Naive thymus-derived CD4-positive, alpha-beta T cell (primary cell): ENCODE measurements around the gene ATP1B2. TPM values are rescaled to one million over a fixed set of nuclear protein-coding genes. Genes with fewer than 3 reads are reported as not detected.
"Not testable (repeated sequence)": the region's sequence is repeated elsewhere in the genome, so short reads cannot be mapped to it uniquely, and the experiment has no call there.

Source experiments
- ATAC-seq: fragments of 150-1000 bp; cut with Tn5 transposase; 2 replicates; pipeline ENCODE4 v1.10.0; 2021; ENCODE audit warnings: mild to moderate bottlenecking, moderate library complexity
- CTCF ChIA-PET: fragments of 350-600 bp; sonication (Branson Sonifier 250); formaldehyde crosslinking; loops from one replicate; lab custom pipeline; 2021; ENCODE audit warnings: antibody characterized with exemption; lab: Charles Lee
- POLR2A ChIA-PET: fragments of 350-600 bp; sonication (Branson Sonifier 250); formaldehyde crosslinking; loops from one replicate; lab custom pipeline; 2021; ENCODE audit warnings: antibody characterized with exemption, inconsistent platforms; lab: Charles Lee
- DNase-seq, 9 donors: peaks; one replicate each; pipeline versions ENCODE4 v3.0.0 to v3.0.0-alpha.2; 2020 to 2022; ENCODE audit warnings: mixed read lengths in 1 of 9
- H3K27ac ChIP-seq: one replicate; pipeline ENCODE4 v1.7.0; 2013; ENCODE audit warnings: mild to moderate bottlenecking, low read depth, low read length, moderate library complexity
- H3K27me3 ChIP-seq, 2 donors: one replicate each; pipeline ENCODE4 v1.7.0; 2013; ENCODE audit warnings: low read length in 2 of 2, mild to moderate bottlenecking in 2 of 2, moderate library complexity in 2 of 2; ENCODE audit not compliant: control insufficient read depth in 2 of 2, insufficient read depth in 2 of 2
- H3K36me3 ChIP-seq, 3 experiments: 1 replicate in 2 of 3; 2 replicates in 1 of 3; pipeline ENCODE4 v1.7.0; 2013; ENCODE audit warnings: low read length in 3 of 3, mild to moderate bottlenecking in 3 of 3, moderate library complexity in 1 of 3; ENCODE audit not compliant: insufficient read depth in 3 of 3, control insufficient read depth in 2 of 3
- H3K4me1 ChIP-seq, 2 donors: one replicate each; pipeline ENCODE4 v1.7.0; 2013; ENCODE audit warnings: low read length in 2 of 2, mild to moderate bottlenecking in 2 of 2, moderate library complexity in 1 of 2; ENCODE audit not compliant: control insufficient read depth in 2 of 2, insufficient read depth in 2 of 2
- H3K4me3 ChIP-seq: 2 replicates; pipeline ENCODE4 v1.7.0; 2013; ENCODE audit warnings: mild to moderate bottlenecking, low read length
- H3K9me3 ChIP-seq, 3 experiments: 1 replicate in 2 of 3; 2 replicates in 1 of 3; pipeline ENCODE4 v1.7.0; 2013; ENCODE audit warnings: low read length in 3 of 3; ENCODE audit not compliant: control insufficient read depth in 2 of 3
- H3K27ac Mint-ChIP-seq, 9 donors: one replicate each; pipeline ENCODE4 v1.8.0; 2020 to 2022; ENCODE audit warnings: mixed read lengths in 9 of 9, mild to moderate bottlenecking in 8 of 9, moderate library complexity in 5 of 9, inconsistent platforms in 2 of 9
- H3K27me3 Mint-ChIP-seq, 5 donors: one replicate each; pipeline ENCODE4 v1.8.0; 2021 to 2022; ENCODE audit warnings: mixed read lengths in 5 of 5, mild to moderate bottlenecking in 1 of 5
- H3K36me3 Mint-ChIP-seq, 5 donors: one replicate each; pipeline ENCODE4 v1.8.0; 2020 to 2022; ENCODE audit warnings: mixed read lengths in 5 of 5, mild to moderate bottlenecking in 3 of 5, inconsistent platforms in 1 of 5
- H3K4me1 Mint-ChIP-seq, 7 donors: one replicate each; pipeline ENCODE4 v1.8.0; 2020 to 2022; ENCODE audit warnings: mixed read lengths in 7 of 7, mild to moderate bottlenecking in 3 of 7, inconsistent platforms in 1 of 7
- H3K4me3 Mint-ChIP-seq, 10 donors: one replicate each; pipeline ENCODE4 v1.8.0; 2020 to 2022; ENCODE audit warnings: mild to moderate bottlenecking in 10 of 10, mixed read lengths in 10 of 10, moderate library complexity in 6 of 10, inconsistent platforms in 2 of 10
- H3K9me3 Mint-ChIP-seq, 11 donors: one replicate each; pipeline ENCODE4 v1.8.0; 2020 to 2022; ENCODE audit warnings: mixed read lengths in 11 of 11, mild to moderate bottlenecking in 4 of 11, inconsistent platforms in 1 of 11, moderate library complexity in 1 of 11
- intact Hi-C, 2 donors: fragments of 100-400 bp; cut with micrococcal nuclease; formaldehyde crosslinking; loops; one replicate each; pipeline ENCODE4 v1.15.1; 2023
- polyA plus RNA-seq, 2 donors: library from polyadenylated mRNA; unstranded; fragments of 300-500 nt; fragmentation: Illumina TruSeq; gene quantifications; one replicate each; pipeline ENCODE4 v1.2.3, GENCODE V29; 2021
- total RNA-seq, 6 experiments: library from RNA in 5 of 6; stranded (reverse) in 5 of 6; gene quantifications; 1 replicate in 5 of 6; 2 replicates in 1 of 6; pipeline ENCODE4 v1.2.3 and lab custom pipeline; 2021 to 2026

The ATP1B2 gene
- total and polyA plus RNA-seq, 7 experiments from 2014 or later: 0.12 to 1.1 (median 0.29) TPM; not detected in 2

- no peak overlapping the region for H3K27ac ChIP-seq
- ATAC-seq (no peak), DNase-seq (no peak)
- no peak overlapping the region for H3K4me3 Mint-ChIP-seq
- H3K27me3 ChIP-seq: no peaks in the 10 kb centered on the region
- H3K4me1 ChIP-seq: no peaks in the 10 kb centered on the region
- no peak overlapping the region for H3K27ac Mint-ChIP-seq
- intact Hi-C loops: no loop called here
- H3K9me3 Mint-ChIP-seq: no peaks in the 10 kb centered on the region
- H3K4me1 Mint-ChIP-seq: peaks cover 0 to 4% (median 0%) of the 10 kb centered on the region in 7 donors
- no peaks in the 10 kb centered on the region for H3K36me3 Mint-ChIP-seq
- peaks cover 0 to 7% (median 0%) of the 10 kb centered on the region in 5 donors for H3K27me3 Mint-ChIP-seq
- POLR2A ChIA-PET: interaction anchor here (0.9 kb wide), 1 partner anchor 381 kb away, joined by 4 read pairs; no protein-coding TSS in a partner anchor
- CTCF ChIA-PET: interaction anchor here (0.6 to 0.7 kb wide), 2 partner anchors 31 to 309 kb away, joined by 3 read pairs; no protein-coding TSS in a partner anchor
- no peak overlapping the region for H3K4me3 ChIP-seq
- H3K9me3 ChIP-seq: no peaks in the 10 kb centered on the region
- no peaks in the 10 kb centered on the region for H3K36me3 ChIP-seq
Observed at GRCh38 chr17:7636163-7636562, 14.6 kb upstream of the ATP1B2 start.

- peaks cover 0 to 19% (median 10%) of the 10 kb centered on the region in 7 donors for H3K4me1 Mint-ChIP-seq
- no peak overlapping the region for H3K4me3 Mint-ChIP-seq
- Histone ChIP-seq H3K4me1 (no peaks in the 10 kb centered on the region), H3K27ac (no peak overlapping the region), H3K4me3 (no peak overlapping the region), H3K9me3 (no peaks in the 10 kb centered on the region), H3K27me3 (no peaks in the 10 kb centered on the region), H3K36me3 (no peaks in the 10 kb centered on the region)
- CTCF ChIA-PET: interaction anchor here (0.7 kb wide), 1 partner anchor 80 kb away, joined by 3 read pairs; no protein-coding TSS in a partner anchor
- peaks cover 0 to 2% (median 0%) of the 10 kb centered on the region in 11 donors for H3K9me3 Mint-ChIP-seq
- intact Hi-C loops: no loop called here
- H3K36me3 Mint-ChIP-seq: no peaks in the 10 kb centered on the region
- ATAC-seq: no peak
- DNase-seq: no peak
- peaks cover 0 to 5% (median 0%) of the 10 kb centered on the region in 5 donors for H3K27me3 Mint-ChIP-seq
- no peak overlapping the region for H3K27ac Mint-ChIP-seq
- POLR2A ChIA-PET: interaction anchor here (0.6 to 2.7 kb wide), 4 partner anchors 10 to 45 kb away, joined by 3 to 29 read pairs (median 4); partner anchors contain the start of genes ATP1B2, SAT2 and TP53
Observed at GRCh38 chr17:7640783-7641182, 9.9 kb upstream of the ATP1B2 start.

- peaks cover 0 to 19% (median 10%) of the 10 kb centered on the region in 7 donors for H3K4me1 Mint-ChIP-seq
- CTCF ChIA-PET: interaction anchor here (0.7 to 2.1 kb wide), 2 partner anchors 46 to 251 kb away, joined by 3 to 8 read pairs; partner anchors contain the start of gene TP53
- peaks cover 5 to 12% (median 7%) of the 10 kb centered on the region in 5 donors for H3K27me3 Mint-ChIP-seq
- H3K4me1 ChIP-seq, H3K27me3 ChIP-seq, ATAC-seq, H3K9me3 ChIP-seq, H3K4me3 ChIP-seq, H3K36me3 Mint-ChIP-seq, H3K27ac ChIP-seq, intact Hi-C loops, H3K36me3 ChIP-seq, H3K9me3 Mint-ChIP-seq: not testable (repeated sequence)
- DNase-seq: peak in 4 of 9 donors; percentile 32 to 36 (median 34)
- H3K4me3 Mint-ChIP-seq: peak overlapping the region; percentile 47 to 85 (median 72)
- peak overlapping the region in 5 of 9 donors; percentile 28 to 86 (median 59) for H3K27ac Mint-ChIP-seq
- POLR2A ChIA-PET: interaction anchor here (1.4 to 2.7 kb wide), 5 partner anchors 10 to 44 kb away, joined by 3 to 29 read pairs (median 7); partner anchors contain the start of genes ATP1B2, FXR2, SAT2 and TP53
Observed at GRCh38 chr17:7641635-7642034, 9.1 kb upstream of the ATP1B2 start.

- intact Hi-C loops: no loop called here
- H3K4me3 Mint-ChIP-seq: peak overlapping the region in 1 of 10 donors; percentile 41
- no peak for DNase-seq
- H3K4me1 Mint-ChIP-seq: peaks cover under 1 to 20% (median 11%) of the 10 kb centered on the region in 7 donors
- Histone ChIP-seq H3K27me3 (peaks cover 0 to under 1% of the 10 kb centered on the region in 2 donors), H3K27ac (no peak overlapping the region), H3K9me3 (no peaks in the 10 kb centered on the region), H3K4me1 (peaks cover 0 to under 1% of the 10 kb centered on the region in 2 donors), H3K4me3 (no peak overlapping the region), H3K36me3 (no peaks in the 10 kb centered on the region)
- ATAC-seq: peak; percentile 75
- peak overlapping the region in 1 of 9 donors; percentile 12 for H3K27ac Mint-ChIP-seq
- H3K27me3 Mint-ChIP-seq: peaks cover 7 to 21% (median 13%) of the 10 kb centered on the region in 5 donors
- H3K9me3 Mint-ChIP-seq: peaks cover 0 to 2% (median 0%) of the 10 kb centered on the region in 11 donors
- CTCF ChIA-PET: no interaction called here
- POLR2A ChIA-PET: interaction anchor here (0.5 kb wide), 1 partner anchor 26 kb away, joined by 4 read pairs; no protein-coding TSS in a partner anchor
- H3K36me3 Mint-ChIP-seq: peaks cover 0 to 4% (median 0%) of the 10 kb centered on the region in 5 donors
Observed at GRCh38 chr17:7644775-7645174, 6.0 kb upstream of the ATP1B2 start.

- Mint-ChIP-seq H3K9me3 (peaks cover 0 to 2% (median 0%) of the 10 kb centered on the region in 11 donors), H3K36me3 (peaks cover 0 to 4% (median 0%) of the 10 kb centered on the region in 5 donors), H3K27me3 (peaks cover 22 to 36% (median 28%) of the 10 kb centered on the region in 5 donors), H3K27ac (peak overlapping the region in 1 of 9 donors; percentile 67), H3K4me1 (peaks cover 11 to 30% (median 26%) of the 10 kb centered on the region in 7 donors), H3K4me3 (no peak overlapping the region)
- ATAC-seq: no peak
- no peak for DNase-seq
- Histone ChIP-seq H3K9me3 (no peaks in the 10 kb centered on the region), H3K27me3 (peaks cover 0 to 15% of the 10 kb centered on the region in 2 donors), H3K4me3 (no peak overlapping the region), H3K27ac (no peak overlapping the region), H3K36me3 (no peaks in the 10 kb centered on the region), H3K4me1 (peaks cover 11 to 17% of the 10 kb centered on the region in 2 donors)
- ChIA-PET POLR2A (no interaction called here), CTCF (no interaction called here)
- intact Hi-C loops: no loop called here
Observed at GRCh38 chr17:7646457-7646856, 4.3 kb upstream of the ATP1B2 start.

GRCh38 chr17:7647018-7647417, 3.7 kb upstream of the ATP1B2 start:
- DNase-seq (no peak), ATAC-seq (no peak)
- H3K4me1 ChIP-seq: peaks cover 11 to 21% of the 10 kb centered on the region in 2 donors
- Mint-ChIP-seq H3K27ac (no peak overlapping the region), H3K36me3 (peaks cover 0 to 4% (median 0%) of the 10 kb centered on the region in 5 donors), H3K9me3 (no peaks in the 10 kb centered on the region), H3K4me3 (no peak overlapping the region), H3K27me3 (peaks cover 22 to 39% (median 29%) of the 10 kb centered on the region in 5 donors), H3K4me1 (peaks cover 11 to 25% (median 21%) of the 10 kb centered on the region in 7 donors)
- ChIA-PET POLR2A (no interaction called here), CTCF (no interaction called here)
- H3K27ac ChIP-seq: no peak overlapping the region
- intact Hi-C loops: no loop called here
- peaks cover 0 to 15% of the 10 kb centered on the region in 2 donors for H3K27me3 ChIP-seq
- no peaks in the 10 kb centered on the region for H3K36me3 ChIP-seq
- no peak overlapping the region for H3K4me3 ChIP-seq
- no peaks in the 10 kb centered on the region for H3K9me3 ChIP-seq
